ENCODE measurements around the gene PCDHB6.
"Not testable (repeated sequence)": the region's sequence is repeated elsewhere in the genome, so short reads cannot be mapped to it uniquely, and the experiment has no call there.

Gene PCDHB6

DNA sequence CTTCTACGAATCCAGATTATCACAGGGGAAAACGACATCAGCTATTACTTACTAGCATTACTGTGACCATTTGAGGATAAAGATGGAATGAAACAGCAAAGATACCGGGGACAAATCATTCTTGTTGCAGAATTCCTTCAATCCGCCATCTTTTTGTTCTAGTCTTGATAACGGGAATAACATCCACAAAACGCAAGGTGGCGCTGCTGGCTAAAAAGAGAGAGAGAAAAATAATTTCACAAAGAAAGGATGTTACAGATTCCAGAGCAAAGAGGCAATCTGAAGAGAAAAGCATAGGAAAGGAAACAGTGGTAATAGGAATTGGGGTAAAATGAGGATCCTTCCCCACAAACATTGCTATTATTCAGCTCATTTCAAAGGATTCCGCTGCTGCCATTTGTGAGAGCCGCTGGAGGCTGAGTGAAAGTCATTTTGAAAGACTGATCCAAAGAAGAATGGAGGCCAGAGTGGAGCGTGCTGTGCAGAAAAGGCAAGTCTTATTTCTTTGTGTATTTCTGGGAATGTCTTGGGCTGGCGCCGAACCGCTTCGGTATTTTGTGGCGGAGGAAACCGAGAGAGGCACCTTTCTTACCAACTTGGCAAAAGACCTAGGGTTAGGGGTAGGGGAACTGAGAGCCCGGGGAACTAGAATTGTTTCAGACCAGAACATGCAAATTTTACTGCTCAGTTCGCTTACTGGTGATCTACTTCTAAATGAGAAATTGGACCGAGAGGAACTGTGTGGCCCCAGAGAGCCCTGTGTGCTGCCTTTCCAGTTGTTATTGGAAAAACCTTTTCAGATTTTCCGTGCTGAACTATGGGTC is 22.7 kb downstream of the PCDHB6 start, which contains the start of gene PCDHB7:
Gene PCDHB7 (plus strand): TSS at position 264 of the 824 bp plus-strand sequence. CDS start 192 bp downstream, at position 456.
- no peak for DNase-seq

DNA sequence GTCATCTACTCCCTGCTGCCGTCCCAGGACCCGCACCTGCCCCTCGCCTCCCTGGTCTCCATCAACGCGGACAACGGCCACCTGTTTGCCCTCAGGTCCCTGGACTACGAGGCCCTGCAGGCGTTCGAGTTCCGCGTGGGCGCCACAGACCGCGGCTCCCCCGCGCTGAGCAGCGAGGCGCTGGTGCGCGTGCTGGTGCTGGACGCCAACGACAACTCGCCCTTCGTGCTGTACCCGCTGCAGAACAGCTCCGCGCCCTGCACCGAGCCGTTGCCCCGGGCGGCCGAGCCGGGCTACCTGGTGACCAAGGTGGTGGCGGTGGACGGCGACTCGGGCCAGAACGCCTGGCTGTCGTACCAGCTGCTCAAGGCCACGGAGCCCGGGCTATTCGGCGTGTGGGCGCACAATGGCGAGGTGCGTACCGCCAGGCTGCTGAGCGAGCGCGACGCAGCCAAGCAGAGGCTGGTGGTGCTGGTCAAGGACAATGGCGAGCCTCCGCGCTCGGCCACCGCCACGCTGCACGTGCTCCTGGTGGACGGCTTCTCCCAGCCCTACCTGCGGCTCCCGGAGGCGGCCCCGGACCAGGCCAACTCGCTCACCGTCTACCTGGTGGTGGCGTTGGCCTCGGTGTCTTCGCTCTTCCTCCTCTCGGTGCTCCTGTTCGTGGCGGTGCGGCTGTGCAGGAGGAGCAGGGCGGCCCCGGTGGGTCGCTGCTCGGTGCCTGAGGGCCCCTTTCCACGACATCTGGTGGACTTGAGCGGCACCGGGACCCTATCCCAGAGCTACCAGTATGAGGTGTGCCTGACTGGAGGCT is 24.6 kb downstream of the PCDHB6 start:
- not testable (repeated sequence) for DNase-seq

DNA sequence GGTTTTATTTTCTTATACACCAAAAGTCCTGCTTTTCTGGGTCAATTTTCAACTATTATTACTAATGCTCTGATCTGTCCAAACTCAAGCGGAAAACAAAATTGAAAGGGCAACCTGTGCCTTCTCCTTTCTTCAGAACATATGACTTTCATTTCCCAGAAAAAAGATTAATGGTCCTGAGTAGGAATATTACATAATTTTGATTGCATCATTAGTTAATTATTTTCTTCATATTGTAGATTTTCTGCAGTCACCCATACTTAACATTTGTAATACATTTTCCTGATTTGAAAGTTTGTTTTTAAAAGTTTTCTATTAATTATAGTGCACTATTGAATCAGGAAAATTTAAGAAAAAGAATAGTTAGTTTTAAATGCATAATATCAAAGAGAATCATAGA is 26.1 kb downstream of the PCDHB6 start:
- no peak for DNase-seq

DNA sequence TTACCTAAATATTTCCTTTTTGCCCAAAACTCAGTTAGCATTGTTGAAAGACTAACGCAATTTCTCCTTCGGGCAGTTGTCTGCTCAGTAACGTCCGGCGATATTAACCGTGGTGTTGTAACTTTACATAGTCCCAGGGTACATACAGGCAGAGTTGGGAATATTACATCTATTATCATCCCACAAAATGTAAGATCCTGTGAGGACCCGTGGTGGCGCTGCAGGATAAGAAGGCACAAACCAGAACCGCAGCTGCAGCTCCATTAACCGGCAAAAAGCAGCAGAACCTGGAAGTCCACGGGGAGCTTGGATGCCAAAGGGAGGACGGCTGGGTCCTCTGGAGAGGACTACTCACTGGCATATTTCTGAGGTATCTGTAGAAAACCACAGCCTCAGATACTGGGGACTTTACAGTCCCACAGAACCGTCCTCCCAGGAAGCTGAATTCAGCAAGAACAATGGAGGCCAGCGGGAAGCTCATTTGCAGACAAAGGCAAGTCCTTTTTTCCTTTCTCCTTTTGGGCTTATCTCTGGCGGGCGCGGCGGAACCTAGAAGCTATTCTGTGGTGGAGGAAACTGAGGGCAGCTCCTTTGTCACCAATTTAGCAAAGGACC is 27.8 kb downstream of the PCDHB6 start, which contains the start of gene PCDHB8:
Gene PCDHB8 (plus strand): TSS at position 214 of the 615 bp plus-strand sequence. CDS start 245 bp downstream, at position 459.
- not testable (repeated sequence) for DNase-seq

DNA sequence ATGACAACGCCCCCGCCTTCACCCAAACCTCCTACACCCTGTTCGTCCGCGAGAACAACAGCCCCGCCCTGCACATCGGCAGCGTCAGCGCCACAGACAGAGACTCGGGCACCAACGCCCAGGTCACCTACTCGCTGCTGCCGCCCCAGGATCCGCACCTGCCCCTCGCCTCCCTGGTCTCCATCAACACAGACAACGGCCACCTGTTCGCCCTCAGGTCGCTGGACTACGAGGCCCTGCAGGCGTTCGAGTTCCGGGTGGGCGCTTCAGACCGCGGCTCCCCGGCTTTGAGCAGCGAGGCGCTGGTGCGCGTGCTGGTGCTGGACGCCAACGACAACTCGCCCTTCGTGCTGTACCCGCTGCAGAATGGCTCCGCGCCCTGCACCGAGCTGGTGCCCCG is 29.5 kb downstream of the PCDHB6 start:
- DNase-seq, result not testable (repeated sequence)

DNA sequence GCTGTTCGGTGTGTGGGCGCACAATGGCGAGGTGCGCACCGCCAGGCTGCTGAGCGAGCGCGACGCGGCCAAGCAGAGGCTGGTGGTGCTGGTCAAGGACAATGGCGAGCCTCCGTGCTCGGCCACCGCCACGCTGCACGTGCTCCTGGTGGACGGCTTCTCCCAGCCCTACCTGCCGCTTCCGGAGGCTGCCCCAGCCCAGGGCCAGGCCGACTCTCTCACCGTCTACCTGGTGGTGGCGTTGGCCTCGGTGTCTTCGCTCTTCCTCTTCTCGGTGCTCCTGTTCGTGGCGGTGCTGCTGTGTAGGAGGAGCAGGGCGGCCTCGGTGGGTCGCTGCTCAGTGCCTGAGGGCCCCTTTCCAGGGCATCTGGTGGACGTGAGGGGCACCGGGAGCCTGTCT is 30.0 kb downstream of the PCDHB6 start:
- DNase-seq, result not testable (repeated sequence)

DNA sequence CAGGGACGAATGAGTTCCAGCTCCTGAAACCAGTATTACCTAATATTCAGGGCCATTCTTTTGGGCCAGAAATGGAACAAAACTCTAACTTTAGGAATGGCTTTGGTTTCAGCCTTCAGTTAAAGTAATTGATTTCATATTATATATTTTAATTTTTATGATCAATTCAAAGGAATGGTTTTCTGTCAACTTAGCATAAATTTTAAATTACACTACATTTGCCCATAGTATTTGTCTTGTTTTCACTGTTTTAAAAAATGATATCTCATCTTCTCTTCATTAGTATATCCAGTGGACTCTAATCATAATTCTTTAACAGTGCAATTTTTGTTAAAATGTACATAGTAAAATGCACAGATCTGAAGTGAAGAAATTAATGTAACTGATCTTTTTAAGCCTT is 30.5 kb downstream of the PCDHB6 start:
- no peak for DNase-seq

DNA sequence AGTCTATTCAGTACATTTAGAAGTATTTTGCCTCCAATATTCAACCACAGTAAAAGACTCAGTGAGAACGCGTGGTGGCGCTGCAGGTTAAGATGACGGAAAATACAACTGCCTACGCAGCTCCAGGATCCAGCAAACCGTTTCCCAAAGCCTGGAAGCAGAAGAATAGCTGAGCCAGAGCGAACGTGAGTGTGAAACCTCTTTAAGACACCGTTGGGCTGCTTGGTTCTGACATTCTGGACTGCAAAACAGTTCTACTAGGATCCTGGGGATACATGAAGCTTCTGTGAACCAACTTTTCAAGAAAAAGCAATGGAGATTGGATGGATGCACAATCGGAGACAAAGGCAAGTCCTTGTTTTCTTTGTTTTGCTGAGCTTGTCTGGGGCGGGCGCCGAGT is 32.4 kb downstream of the PCDHB6 start, which contains the start of gene PCDHB16:
Gene PCDHB16 (plus strand): TSS at position 140 of the 400 bp plus-strand sequence. CDS start 173 bp downstream, at position 313.
- no peak for DNase-seq

DNA sequence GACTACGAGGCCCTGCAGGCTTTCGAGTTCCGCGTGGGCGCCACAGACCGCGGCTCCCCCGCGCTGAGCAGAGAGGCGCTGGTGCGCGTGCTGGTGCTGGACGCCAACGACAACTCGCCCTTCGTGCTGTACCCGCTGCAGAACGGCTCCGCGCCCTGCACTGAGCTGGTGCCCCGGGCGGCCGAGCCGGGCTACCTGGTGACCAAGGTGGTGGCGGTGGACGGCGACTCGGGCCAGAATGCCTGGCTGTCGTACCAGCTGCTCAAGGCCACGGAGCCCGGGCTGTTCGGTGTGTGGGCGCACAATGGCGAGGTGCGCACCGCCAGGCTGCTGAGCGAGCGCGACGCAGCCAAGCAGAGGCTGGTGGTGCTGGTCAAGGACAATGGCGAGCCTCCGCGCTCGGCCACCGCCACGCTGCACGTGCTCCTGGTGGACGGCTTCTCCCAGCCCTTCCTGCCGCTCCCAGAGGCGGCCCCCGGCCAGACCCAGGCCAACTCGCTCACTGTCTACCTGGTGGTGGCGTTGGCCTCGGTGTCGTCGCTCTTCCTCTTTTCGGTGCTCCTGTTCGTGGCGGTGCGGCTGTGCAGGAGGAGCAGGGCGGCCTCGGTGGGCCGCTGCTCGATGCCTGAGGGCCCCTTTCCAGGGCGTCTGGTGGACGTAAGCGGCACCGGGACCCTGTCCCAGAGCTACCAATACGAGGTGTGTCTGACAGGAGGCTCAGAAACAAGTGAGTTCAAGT is 34.4 kb downstream of the PCDHB6 start:
- DNase-seq, result not testable (repeated sequence)

DNA sequence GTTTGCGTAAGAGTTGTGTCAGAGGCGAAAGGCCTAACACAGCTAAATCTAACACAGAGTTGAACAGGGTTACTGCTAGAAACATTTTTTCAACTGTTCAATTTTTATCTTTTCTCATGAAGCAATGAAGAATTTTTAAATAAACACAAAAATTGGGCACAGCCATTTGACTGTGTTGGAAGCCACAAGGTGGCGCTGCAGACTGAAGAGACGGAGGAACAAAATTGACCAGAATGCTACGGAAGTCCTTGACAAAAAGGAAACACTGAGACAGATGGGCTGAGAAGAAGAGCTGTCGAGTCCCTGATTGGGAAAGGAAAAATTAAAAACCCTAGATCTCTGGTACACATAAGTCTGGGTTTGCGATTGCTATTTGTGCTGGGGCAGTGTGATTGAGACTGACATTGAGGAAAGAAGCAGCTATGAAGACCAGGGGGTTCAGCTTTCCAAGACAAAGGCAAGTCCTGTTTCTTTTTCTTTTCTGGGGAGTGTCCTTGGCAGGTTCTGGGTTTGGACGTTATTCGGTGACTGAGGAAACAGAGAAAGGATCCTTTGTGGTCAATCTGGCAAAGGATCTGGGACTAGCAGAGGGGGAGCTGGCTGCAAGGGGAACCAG is 37.1 kb downstream of the PCDHB6 start, which contains the start of gene PCDHB9:
Gene PCDHB9 (plus strand): TSS at position 265 of the 616 bp plus-strand sequence. CDS start 158 bp downstream, at position 423.
- no peak for DNase-seq

DNA sequence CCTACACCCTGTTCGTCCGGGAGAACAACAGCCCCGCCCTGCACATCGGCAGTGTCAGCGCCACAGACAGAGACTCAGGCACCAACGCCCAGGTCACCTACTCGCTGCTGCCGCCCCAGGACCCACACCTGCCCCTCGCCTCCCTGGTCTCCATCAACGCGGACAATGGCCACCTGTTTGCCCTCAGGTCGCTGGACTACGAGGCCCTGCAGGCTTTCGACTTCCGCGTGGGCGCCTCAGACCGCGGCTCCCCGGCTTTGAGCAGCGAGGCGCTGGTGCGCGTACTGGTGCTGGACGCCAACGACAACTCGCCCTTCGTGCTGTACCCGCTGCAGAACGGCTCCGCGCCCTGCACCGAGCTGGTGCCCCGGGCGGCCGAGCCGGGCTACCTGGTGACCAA is 38.8 kb downstream of the PCDHB6 start:
- not testable (repeated sequence) for DNase-seq

DNA sequence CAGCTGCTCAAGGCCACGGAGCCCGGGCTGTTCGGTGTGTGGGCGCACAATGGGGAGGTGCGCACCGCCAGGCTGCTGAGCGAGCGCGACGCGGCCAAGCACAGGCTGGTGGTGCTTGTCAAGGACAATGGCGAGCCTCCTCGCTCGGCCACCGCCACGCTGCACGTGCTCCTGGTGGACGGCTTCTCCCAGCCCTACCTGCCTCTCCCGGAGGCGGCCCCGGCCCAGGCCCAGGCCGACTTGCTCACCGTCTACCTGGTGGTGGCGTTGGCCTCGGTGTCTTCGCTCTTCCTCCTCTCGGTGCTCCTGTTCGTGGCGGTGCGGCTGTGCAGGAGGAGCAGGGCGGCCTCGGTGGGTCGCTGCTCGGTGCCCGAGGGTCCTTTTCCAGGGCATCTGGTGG is 39.3 kb downstream of the PCDHB6 start:
- not testable (repeated sequence) for DNase-seq

DNA sequence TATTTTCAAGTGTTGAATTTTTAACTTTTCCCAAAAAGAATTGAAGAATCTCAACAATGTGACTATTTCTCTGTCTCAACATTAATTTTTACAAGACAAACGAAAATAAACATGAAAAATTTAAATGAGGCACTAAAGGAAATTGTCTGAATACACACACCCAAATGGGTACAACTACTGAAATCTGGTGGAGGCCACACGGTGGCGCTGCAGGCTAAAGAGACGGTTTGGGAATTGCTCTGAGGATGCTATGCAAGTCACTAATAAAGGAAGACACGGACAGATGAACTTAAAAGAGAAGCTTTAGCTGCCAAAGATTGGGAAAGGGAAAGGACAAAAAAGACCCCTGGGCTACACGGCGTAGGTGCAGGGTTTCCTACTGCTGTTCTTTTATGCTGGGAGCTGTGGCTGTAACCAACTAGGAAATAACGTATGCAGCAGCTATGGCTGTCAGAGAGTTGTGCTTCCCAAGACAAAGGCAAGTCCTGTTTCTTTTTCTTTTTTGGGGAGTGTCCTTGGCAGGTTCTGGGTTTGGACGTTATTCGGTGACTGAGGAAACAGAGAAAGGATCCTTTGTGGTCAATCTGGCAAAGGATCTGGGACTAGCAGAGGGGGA is 42.4 kb downstream of the PCDHB6 start, which contains the start of gene PCDHB10:
Gene PCDHB10 (plus strand): TSS at position 244 of the 616 bp plus-strand sequence. CDS start 200 bp downstream, at position 444.
- no peak for DNase-seq

DNA sequence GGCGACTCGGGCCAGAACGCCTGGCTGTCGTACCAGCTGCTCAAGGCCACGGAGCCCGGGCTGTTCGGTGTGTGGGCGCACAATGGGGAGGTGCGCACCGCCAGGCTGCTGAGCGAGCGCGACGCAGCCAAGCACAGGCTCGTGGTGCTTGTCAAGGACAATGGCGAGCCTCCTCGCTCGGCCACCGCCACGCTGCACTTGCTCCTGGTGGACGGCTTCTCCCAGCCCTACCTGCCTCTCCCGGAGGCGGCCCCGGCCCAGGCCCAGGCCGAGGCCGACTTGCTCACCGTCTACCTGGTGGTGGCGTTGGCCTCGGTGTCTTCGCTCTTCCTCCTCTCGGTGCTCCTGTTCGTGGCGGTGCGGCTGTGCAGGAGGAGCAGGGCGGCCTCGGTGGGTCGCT is 44.5 kb downstream of the PCDHB6 start:
- not testable (repeated sequence) for DNase-seq

DNA sequence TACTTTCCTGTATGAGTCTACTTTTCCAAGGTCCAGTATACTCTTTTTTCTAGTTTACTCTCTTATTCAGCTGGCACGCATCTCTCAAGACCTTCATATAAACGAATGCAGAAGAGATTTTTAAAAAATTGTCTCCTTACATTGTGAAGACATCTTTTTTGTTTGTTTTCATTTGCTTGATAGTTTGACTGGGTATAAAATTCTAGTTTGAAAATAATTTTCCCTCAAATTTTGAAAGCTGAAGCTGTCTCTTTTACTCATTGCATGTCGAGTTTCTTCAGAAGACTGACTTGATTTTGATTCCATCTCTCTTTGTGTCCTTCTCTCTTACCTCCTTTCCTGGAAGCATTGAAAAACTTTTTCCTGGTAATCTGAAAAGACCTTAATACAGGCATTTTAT is 46.5 kb downstream of the PCDHB6 start:
- DNase-seq, result no peak

DNA sequence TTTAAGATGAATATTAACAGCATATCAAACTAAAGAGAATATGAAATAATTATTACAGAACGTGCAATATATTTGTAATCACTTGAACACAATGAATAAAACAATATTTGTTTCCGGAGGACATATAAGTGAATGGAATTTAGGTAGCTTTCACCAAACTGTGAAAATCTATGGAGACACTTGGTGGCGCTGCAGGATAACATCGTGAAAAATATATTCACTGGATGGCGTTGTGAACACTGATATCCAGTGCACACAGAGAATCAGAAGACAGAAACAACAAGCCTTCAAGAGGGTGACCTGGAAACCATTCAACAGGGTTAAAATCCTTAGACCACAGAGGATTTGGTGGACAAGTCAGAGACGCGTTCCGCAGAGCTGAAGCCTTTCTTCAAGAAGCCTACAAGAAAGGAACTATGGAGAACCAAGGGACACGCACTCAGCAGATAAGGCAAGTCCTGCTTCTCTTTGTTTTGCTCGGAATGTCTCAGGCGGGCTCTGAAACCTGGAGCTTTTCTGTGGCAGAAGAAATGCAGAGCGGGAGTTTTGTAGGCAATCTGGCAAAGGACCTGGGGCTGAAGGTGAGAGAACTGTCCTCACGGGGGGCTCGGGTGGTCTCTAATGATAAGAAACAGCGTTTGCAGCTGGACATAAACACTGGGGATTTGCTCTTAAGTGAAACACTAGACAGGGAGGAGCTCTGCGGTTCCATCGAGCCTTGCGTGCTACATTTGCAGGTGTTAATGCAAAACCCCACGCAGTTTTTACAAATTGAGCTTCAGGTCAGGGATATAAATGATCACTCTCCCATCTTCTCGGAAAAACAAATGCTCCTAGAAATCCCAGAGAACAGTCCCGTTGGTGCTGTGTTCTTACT is 49.7 kb downstream of the PCDHB6 start, which contains the start of gene PCDHB11:
Gene PCDHB11 (plus strand): TSS at position 269 of the 877 bp plus-strand sequence. CDS start 148 bp downstream, at position 417.
- DNase-seq, result no peak

DNA sequence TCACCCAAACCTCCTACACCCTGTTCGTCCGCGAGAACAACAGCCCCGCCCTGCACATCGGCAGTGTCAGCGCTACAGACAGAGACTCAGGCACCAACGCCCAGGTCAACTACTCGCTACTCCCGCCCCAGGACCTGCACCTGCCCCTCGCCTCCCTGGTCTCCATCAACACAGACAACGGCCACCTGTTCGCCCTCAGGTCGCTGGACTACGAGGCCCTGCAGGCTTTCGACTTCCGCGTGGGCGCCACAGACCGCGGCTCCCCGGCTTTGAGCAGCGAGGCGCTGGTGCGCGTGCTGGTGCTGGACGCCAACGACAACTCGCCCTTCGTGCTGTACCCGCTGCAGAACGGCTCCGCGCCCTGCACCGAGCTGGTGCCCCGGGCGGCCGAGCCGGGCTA is 51.3 kb downstream of the PCDHB6 start:
- not testable (repeated sequence) for DNase-seq

DNA sequence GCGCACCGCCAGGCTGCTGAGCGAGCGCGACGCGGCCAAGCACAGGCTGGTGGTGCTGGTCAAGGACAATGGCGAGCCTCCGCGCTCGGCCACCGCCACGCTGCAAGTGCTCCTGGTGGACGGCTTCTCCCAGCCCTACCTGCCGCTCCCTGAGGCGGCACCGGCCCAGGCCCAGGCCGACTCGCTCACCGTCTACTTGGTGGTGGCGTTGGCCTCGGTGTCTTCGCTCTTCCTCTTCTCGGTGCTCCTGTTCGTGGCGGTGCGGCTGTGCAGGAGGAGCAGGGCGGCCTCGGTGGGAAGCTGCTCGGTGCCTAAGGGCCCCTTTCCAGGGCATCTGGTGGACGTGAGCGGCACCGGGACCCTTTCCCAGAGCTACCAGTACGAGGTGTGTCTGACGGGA is 51.8 kb downstream of the PCDHB6 start:
- DNase-seq, result not testable (repeated sequence)
